Left hindlimb (tissue), 1 donor: ENCODE measurements around the gene CSTF2.

Experiments
- DNase-seq: peaks from one replicate; pipeline ENCODE4 v3.0.0-alpha.2; 2018

Gene CSTF2

DNA sequence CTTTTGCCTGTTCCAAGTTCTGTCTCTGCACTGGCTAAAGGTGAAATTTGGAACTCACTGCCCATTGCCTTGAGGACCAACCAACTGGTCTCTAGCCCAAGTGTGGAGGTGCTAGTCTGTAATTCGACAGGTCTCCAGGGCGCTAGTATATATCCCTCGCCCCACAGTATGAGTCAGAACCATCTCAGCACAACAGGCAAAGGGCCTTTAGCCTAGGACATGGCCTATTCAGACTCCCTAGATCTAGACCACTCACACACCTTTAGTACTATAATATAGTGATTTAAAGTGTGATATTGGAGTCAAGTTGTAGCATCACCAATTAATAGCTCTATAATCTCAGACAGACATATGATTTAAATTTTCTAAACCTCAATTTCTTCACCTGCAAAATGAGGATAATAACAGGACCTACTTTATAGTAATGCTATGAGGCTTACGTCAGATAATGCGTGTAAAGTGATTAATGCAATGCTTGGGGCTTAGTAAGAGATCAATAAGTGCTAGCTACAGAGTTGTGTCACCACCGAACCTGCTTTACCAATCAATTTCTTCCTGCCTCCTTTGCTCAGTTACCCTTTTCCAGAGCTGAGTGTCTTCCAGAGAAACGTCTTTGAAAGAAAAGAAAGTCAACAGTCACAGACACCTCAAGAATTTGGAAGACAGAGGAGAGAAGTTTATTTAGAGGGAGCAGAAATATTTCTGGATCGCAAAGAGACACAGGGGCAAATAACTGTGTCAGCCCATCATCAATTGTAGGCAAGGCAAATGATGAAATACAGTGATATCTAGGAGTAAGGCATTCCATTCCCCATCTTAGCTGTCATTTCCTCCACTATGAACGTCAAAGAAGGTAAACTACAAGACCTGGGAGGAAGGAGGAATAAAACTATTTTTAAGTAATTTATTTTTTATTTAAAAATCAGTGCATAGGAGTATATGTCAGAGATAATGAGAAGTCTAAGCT is 51.7 kb downstream of the CSTF2 start:
- no peak for DNase-seq

GRCh38 chrX:100874325-100874724 is 54.1 kb downstream of the CSTF2 start, which contains the start of gene NOX1:
NOX1 (minus strand) TSS chrX:100874359; CDS start chrX:100874139, 220 bp downstream.
- no peak for DNase-seq

GRCh38 chrX:100880368-100880767 is 60.2 kb downstream of the CSTF2 start:
- DNase-seq, result no peak

DNA sequence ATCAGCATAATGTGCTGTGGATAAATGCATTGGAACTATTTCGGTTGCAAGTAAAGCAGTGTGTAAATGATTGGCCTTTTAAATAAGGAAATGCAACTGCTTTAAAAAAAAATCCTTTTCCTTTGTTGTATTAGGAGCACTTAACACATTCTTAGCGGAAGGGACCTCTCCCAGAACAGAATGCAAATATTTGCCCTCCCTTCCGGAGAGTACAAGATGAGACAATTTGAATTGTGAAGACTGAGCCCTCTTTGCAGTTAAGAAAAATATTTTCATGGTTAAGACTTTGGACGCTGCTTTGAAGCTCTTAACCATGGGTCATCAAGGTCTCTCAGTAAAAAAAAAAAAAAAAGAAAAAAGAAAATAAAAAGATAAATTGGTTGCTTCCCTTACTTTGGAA is 63.5 kb downstream of the CSTF2 start:
- DNase-seq, result no peak
